Measurements from ENCODE around the gene PNCK. TPM values are rescaled to one million over a fixed set of nuclear protein-coding genes. Genes with fewer than 3 reads are reported as not detected.
"Not testable (repeated sequence)": the region's sequence is repeated elsewhere in the genome, so short reads cannot be mapped to it uniquely, and the experiment has no call there.

The PNCK gene
- total RNA-seq, 1 donor from 2014 or later, result 28.5 TPM

DNA sequence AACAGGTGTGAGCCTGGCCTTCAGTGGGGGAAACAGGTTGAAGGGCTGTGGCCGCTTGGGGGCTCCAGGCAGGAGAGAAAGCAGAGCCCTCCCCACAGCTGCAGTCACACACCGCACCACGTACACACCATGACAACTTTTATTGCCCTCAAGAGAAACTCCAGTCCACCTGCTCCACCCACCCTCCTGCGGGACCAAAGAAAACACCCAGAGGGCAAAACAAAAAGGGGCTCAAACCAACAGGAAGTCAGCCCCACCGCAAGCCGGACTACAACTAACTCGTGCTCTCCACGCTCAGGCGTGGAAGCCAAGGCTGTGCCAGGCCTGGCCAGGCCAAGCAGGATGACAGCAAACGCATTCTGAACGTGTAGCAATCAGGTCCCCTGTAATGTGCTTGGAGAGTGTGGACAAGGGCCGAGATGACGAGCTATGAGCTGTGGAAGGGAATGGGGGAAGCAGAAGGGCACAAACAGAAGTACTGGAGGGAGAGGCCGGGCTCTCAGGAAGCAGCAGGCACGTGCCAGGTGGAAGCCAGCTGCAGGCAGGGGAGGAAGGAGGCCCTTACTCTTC is 26.8 kb upstream of the PNCK start:
- no peak overlapping the region for H3K4me3 Mint-ChIP-seq
- peaks cover 10% of the 10 kb centered on the region for H3K36me3 Mint-ChIP-seq
- TF ChIP-seq, protein P1, sequence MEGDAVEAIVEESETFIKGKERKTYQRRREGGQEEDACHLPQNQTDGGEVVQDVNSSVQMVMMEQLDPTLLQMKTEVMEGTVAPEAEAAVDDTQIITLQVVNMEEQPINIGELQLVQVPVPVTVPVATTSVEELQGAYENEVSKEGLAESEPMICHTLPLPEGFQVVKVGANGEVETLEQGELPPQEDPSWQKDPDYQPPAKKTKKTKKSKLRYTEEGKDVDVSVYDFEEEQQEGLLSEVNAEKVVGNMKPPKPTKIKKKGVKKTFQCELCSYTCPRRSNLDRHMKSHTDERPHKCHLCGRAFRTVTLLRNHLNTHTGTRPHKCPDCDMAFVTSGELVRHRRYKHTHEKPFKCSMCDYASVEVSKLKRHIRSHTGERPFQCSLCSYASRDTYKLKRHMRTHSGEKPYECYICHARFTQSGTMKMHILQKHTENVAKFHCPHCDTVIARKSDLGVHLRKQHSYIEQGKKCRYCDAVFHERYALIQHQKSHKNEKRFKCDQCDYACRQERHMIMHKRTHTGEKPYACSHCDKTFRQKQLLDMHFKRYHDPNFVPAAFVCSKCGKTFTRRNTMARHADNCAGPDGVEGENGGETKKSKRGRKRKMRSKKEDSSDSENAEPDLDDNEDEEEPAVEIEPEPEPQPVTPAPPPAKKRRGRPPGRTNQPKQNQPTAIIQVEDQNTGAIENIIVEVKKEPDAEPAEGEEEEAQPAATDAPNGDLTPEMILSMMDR (IDR thresholded peaks at IDR 0.05; ENCODE audit: unreplicated experiment), result no peak
- DNase-seq (ENCODE audit: low spot score in 2 of 2, unreplicated experiment in 2 of 2), result no peak
- H3K4me1 Mint-ChIP-seq, result no peaks in the 10 kb centered on the region
- peaks cover 7% of the 10 kb centered on the region for H3K9me3 Mint-ChIP-seq
- no peaks in the 10 kb centered on the region for H3K27me3 Mint-ChIP-seq (ENCODE audit: low read depth)
- no peak overlapping the region for H3K27ac Mint-ChIP-seq

DNA sequence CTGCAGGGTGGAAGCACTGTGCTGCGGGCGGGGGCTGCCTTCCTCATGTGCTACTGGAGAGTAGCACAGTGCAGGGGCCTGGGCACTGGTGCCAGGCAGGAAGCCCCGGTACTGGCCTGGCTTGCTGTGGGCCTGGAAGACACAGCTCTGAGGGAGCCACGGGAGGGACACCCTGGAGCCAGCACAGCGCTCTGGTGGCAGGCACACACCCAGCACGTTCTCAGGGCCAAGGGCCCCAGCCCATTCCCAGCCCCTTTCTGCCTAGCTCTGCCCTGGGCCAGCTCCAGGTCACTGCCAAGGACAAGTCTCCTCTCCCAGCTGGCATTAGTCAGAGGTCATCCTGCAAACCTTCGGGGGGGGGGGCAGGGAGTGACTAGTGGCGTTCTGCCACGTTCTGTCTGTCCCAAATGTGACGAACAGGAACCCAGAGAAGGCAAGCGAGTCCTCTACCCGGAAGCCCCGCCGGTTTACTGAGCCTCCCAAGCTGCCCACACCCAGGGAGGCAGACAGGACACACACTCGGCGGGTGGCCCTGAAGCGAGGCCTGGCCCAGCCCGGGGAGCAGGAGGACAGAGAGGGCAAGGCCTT is 26.3 kb upstream of the PNCK start:
- H3K9me3 Mint-ChIP-seq; H3K4me1 Mint-ChIP-seq; DNase-seq (ENCODE audit: low spot score in 2 of 2, unreplicated experiment in 2 of 2); H3K27ac Mint-ChIP-seq; H3K4me3 Mint-ChIP-seq; H3K27me3 Mint-ChIP-seq (ENCODE audit: low read depth); H3K36me3 Mint-ChIP-seq: not testable (repeated sequence)

DNA sequence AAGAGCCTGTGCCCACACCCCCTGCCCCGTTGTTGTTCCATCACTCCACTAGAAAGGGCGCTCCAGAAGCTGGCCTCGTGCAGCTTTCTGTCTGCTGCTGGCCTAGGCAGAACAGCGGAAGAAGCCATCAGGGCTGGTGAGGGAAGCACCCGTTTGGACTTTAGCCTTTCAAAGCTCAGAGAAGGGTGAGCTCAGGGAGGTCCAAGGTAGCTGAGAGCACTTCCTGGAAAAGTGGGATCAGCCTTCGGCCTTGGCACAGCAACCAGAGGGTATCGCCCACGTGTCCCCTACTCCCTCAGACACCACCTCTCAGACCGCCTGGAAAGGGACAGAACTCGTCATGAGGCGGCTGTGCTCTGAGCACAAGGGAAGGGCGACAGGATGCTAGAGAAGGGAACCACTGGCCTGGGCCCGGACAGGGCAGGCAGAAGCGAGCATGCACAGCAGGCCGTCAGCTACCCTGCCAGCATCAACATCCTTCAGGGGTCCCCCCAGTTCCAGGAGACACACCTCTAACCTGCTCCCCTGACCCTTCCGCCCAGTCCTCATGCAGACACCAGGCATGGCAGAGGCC is 25.7 kb upstream of the PNCK start:
- H3K4me1 Mint-ChIP-seq; H3K9me3 Mint-ChIP-seq; H3K27ac Mint-ChIP-seq; H3K27me3 Mint-ChIP-seq (ENCODE audit: low read depth); DNase-seq (ENCODE audit: low spot score in 2 of 2, unreplicated experiment in 2 of 2); H3K36me3 Mint-ChIP-seq; H3K4me3 Mint-ChIP-seq: not testable (repeated sequence)

DNA sequence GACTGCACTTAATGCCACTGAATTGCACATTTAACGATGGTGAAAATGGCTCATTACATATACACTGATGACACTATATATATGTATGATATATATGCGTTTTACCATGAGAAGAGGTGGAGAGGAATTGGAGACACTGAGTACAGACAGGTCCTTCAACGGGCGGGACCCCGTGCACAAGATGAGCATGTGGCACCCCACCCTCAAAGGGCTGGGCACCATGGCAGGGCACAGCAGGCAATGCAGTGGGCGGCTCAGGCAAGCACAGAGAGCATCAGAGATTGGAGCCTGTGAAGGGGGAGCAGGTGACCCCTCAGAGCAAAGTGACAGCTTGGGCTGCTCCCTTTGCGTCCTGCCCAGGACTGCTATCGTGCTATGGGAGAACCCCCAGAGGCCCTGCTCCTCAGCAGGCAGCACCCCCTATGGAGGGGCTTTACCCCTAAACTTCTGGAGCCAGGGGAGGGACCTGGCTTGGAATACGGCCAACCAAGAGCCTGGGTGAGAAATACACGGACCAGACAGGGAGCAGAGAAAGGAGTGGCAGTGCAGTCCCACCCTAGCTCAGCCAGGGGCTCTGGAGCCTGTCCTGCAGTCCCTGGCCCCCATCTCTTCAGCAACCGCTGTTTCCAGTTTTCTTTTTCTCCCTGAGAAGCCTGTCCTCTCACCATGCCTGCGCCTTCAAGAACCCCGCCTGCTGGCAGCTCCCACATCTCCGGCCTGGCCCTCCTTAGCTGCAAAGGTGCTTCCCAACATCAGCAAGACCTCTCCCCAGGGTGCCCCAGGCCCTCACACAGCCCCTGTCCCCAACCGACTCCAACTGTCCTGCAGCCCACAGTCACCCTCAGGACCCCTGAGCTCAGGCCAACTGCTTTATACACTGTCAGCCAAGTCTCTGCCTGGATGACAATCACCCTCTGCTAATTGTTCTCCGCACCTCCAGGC is 24.6 kb upstream of the PNCK start:
- H3K36me3 Mint-ChIP-seq, result peaks cover 10% of the 10 kb centered on the region
- H3K4me1 Mint-ChIP-seq, result no peaks in the 10 kb centered on the region
- DNase-seq (ENCODE audit: low spot score in 2 of 2, unreplicated experiment in 2 of 2), result no peak
- peaks cover 7% of the 10 kb centered on the region for H3K9me3 Mint-ChIP-seq
- H3K27me3 Mint-ChIP-seq (ENCODE audit: low read depth), result no peaks in the 10 kb centered on the region
- H3K4me3 Mint-ChIP-seq, result no peak overlapping the region
- TF ChIP-seq, protein P1 (IDR thresholded peaks at IDR 0.05; ENCODE audit: unreplicated experiment), result no peak
- H3K27ac Mint-ChIP-seq, result no peak overlapping the region

DNA sequence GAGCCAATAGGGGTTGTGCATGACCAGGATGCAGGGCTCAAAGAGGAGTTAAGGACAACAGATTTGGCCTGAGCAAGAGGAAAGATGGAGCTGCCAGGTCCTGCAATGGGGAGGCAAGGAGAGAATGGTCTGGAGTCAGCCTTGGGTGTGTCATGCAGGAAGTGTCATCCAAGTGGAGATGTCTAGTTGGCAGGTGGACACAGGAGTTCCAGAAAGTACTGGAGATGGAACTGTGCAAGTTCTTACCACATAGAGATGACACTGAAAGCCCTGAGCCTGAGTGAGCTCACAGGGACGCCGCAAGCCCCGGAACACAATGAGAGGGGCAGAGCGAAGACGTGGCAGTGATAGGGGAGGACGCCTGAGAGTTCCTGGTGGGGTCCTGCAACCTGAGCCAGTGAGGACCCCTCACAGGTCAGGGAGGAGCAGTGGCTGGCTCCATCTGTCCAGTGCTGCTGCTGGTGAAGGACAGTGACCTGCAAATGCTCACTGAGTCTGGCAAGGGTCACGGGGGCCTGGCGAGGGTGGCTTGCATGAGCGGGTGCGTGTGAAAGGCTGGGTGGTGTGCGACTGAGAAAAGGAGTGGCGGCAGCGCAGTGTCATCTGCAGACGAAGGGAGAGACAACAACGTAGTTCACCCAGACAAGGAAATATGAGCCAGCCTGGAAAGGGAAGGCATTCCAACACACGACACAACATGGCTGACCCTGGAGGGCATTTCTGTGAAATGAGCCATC is 23.5 kb upstream of the PNCK start:
- not testable (repeated sequence) for H3K4me3 Mint-ChIP-seq; H3K36me3 Mint-ChIP-seq; H3K4me1 Mint-ChIP-seq; DNase-seq (ENCODE audit: low spot score in 2 of 2, unreplicated experiment in 2 of 2); H3K27ac Mint-ChIP-seq; H3K27me3 Mint-ChIP-seq (ENCODE audit: low read depth); H3K9me3 Mint-ChIP-seq

DNA sequence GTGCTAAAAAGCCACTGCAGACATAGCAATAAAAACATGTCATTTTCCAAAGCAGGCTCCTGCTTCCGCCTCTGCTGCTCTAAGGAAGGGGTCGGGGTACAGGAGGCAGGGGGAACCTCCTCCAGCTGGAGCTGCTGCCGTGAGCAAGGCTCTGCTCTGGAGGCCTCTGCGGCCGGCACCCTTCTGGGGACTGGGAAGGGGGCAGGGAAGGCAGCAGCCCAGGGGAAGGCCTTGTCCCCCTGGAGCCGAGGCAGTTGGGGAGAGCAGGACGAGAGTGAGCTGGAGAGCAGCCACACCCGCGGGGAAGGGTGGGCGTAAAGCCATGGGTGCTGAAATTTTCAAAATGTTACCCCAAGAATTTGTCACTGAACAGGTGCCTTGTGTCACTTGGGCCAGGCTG is 22.9 kb upstream of the PNCK start:
- H3K4me3 Mint-ChIP-seq; H3K27ac Mint-ChIP-seq; H3K27me3 Mint-ChIP-seq (ENCODE audit: low read depth): not testable (repeated sequence)

DNA sequence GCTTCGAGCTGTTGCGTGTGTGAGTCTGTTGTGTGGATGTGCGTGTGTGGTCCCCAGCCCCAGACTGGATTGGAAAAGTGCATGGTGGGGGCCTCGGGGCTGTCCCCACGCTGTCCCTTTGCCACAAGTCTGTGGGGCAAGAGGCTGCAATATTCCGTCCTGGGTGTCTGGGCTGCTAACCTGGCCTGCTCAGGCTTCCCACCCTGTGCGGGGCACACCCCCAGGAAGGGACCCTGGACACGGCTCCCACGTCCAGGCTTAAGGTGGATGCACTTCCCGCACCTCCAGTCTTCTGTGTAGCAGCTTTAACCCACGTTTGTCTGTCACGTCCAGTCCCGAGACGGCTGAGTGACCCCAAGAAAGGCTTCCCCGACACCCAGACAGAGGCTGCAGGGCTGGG is 22.5 kb upstream of the PNCK start:
- no peak for DNase-seq (ENCODE audit: low spot score in 2 of 2, unreplicated experiment in 2 of 2)
- Mint-ChIP-seq H3K9me3 (peaks cover 7% of the 10 kb centered on the region), H3K27ac (no peak overlapping the region), H3K4me3 (no peak overlapping the region), H3K36me3 (peaks cover 10% of the 10 kb centered on the region), H3K27me3 (ENCODE audit: low read depth) (no peaks in the 10 kb centered on the region), H3K4me1 (peaks cover 2% of the 10 kb centered on the region)
- TF ChIP-seq, protein P1 (IDR thresholded peaks at IDR 0.05; ENCODE audit: unreplicated experiment), result no peak

More for the DNA sequence above, 22.9 kb upstream of the PNCK start:
- H3K4me1 Mint-ChIP-seq; H3K9me3 Mint-ChIP-seq; H3K36me3 Mint-ChIP-seq; DNase-seq (ENCODE audit: low spot score in 2 of 2, unreplicated experiment in 2 of 2): not testable (repeated sequence)

Data from mesothelial cell of epicardium (in vitro differentiated cells).